Loucy (cell line): ENCODE measurements around the gene PDZD7.

Source experiments
- EZH2phosphoT487 ChIP-seq: fragments of 200-600 bp; IDR thresholded peaks from 2 replicates; pipeline ENCODE4 v1.6.1; 2018; ENCODE audit warnings: antibody characterized with exemption, mild to moderate bottlenecking, moderate library complexity, borderline replicate concordance
- TF ChIP-seq, protein P1 (sequence below): fragments of 200-600 bp; sonication (generic); conservative IDR thresholded peaks from 2 replicates; pipeline ENCODE4 v1.5.1; 2014; ENCODE audit warnings: mild to moderate bottlenecking, antibody characterized with exemption, low read length

DNA sequence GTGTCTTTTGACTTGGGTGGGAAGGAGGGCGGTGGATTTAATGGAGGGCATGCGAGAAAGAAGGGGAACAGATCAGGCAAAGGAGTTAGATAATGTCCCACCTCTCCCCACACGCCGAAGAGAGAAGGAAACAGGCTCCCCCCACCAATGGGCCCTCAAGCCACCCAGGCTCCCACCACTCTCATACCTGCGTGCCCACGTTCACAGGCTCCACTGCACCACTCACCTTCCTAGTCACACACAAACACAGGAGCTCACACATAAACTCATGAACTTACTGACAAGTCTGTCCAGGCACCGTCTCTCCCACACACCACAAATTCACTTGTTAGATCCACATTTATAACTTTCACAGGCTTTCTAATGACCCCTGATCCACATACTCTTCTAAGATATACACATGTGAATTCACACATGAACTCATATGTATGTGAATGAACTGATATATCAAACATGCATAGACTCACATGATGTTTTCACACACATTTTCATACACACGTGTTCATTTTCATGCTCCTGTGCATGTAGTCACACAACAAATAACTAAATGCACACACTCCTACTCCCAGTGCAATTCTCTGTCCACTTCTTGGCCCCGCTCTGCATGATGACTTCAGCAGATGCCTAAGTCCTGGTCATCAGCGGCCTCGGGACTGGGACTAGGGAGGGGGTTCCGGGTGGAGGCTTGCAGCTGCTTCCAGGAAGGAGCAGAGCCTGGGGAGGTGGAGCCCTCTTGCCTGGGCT is 29.8 kb downstream of the PDZD7 start:
- TF ChIP-seq, protein P1, sequence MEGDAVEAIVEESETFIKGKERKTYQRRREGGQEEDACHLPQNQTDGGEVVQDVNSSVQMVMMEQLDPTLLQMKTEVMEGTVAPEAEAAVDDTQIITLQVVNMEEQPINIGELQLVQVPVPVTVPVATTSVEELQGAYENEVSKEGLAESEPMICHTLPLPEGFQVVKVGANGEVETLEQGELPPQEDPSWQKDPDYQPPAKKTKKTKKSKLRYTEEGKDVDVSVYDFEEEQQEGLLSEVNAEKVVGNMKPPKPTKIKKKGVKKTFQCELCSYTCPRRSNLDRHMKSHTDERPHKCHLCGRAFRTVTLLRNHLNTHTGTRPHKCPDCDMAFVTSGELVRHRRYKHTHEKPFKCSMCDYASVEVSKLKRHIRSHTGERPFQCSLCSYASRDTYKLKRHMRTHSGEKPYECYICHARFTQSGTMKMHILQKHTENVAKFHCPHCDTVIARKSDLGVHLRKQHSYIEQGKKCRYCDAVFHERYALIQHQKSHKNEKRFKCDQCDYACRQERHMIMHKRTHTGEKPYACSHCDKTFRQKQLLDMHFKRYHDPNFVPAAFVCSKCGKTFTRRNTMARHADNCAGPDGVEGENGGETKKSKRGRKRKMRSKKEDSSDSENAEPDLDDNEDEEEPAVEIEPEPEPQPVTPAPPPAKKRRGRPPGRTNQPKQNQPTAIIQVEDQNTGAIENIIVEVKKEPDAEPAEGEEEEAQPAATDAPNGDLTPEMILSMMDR = no peak
- TF ChIP-seq EZH2phosphoT487 = no peak
